H1 (cell line): Measurements from ENCODE around the gene ERO1A. TPM values are rescaled to one million over a fixed set of nuclear protein-coding genes. Genes with fewer than 3 reads are reported as not detected.

ENCODE experiments used
- CTCF ChIA-PET: fragments of 300-600 bp; sonication (Branson Sonifier 250); formaldehyde crosslinking; loops from one replicate; lab custom pipeline; 2021; ENCODE audit not compliant: partially characterized antibody; lab: Charles Lee
- POLR2A ChIA-PET: fragments of 300-600 bp; sonication (Branson Sonifier 250); formaldehyde crosslinking; loops from one replicate; lab custom pipeline; 2021; ENCODE audit warnings: inconsistent platforms; ENCODE audit not compliant: partially characterized antibody; lab: Charles Lee
- DNase-seq, 2 experiments: peaks; one replicate each; pipeline versions ENCODE4 v3.0.0 to v3.0.0-alpha.2; 2010 to 2022; ENCODE audit warnings: low spot score in 2 of 2, low read depth in 1 of 2, mixed read lengths in 1 of 2
- FAIRE-seq: peaks from 2 replicates; lab custom pipeline; 2011; peaks lifted over from hg19 to GRCh38; lab: Jason Lieb, UNC
- H2AFZ ChIP-seq: 2 replicates; pipeline ENCODE4 v1.8.1; 2012; ENCODE audit warnings: low read length, inconsistent platforms
- H2AK5ac ChIP-seq: 2 replicates; pipeline ENCODE4 v1.6.1; 2013; ENCODE audit warnings: low read depth, low read length
- H2BK120ac ChIP-seq: replicated peaks from 2 replicates; pipeline ENCODE3; 2013; ENCODE audit warnings: low read depth, low read length, inconsistent platforms
- H2BK12ac ChIP-seq: 2 replicates; pipeline ENCODE4 v1.6.1; 2013; ENCODE audit warnings: low read depth, low read length
- H2BK15ac ChIP-seq: 2 replicates; pipeline ENCODE4 v1.6.1; 2013; ENCODE audit warnings: low read length
- H2BK20ac ChIP-seq: 2 replicates; pipeline ENCODE4 v1.6.1; 2013; ENCODE audit warnings: low read length
- H2BK5ac ChIP-seq: 2 replicates; pipeline ENCODE4 v1.6.1; 2013; ENCODE audit warnings: low read depth, low read length
- H3K14ac ChIP-seq: 2 replicates; pipeline ENCODE4 v1.6.1; 2013; ENCODE audit warnings: inconsistent platforms; ENCODE audit not compliant: insufficient read length
- H3K18ac ChIP-seq: 2 replicates; pipeline ENCODE4 v1.6.1; 2013; ENCODE audit warnings: low read length; ENCODE audit errors: extremely low read depth
- H3K23ac ChIP-seq: 2 replicates; pipeline ENCODE4 v1.6.1; 2013; ENCODE audit warnings: inconsistent platforms; ENCODE audit not compliant: insufficient read length
- H3K23me2 ChIP-seq: 2 replicates; pipeline ENCODE4 v1.6.1; 2013; ENCODE audit warnings: low read depth, low read length
- H3K27ac ChIP-seq: 2 replicates; pipeline ENCODE4 v1.6.1; 2011; ENCODE audit warnings: low read depth, low read length, inconsistent platforms
- H3K27me3 ChIP-seq, 4 experiments: replicated peaks in 1 of 4; 1 replicate in 1 of 4; 2 replicates in 3 of 4; pipeline versions ENCODE4 v1.6.1 to v1.8.1; 2011 to 2013; ENCODE audit warnings: low read length in 3 of 4, mild to moderate bottlenecking in 3 of 4, inconsistent platforms in 2 of 4, mixed read lengths in 2 of 4, moderate library complexity in 1 of 4; ENCODE audit not compliant: control insufficient read depth in 3 of 4, insufficient read depth in 3 of 4; ENCODE audit errors: extremely low read depth in 1 of 4
- H3K36me3 ChIP-seq, 4 experiments: 2 replicates each; pipeline versions ENCODE4 v1.6.1 to v1.8.1; 2011 to 2013; ENCODE audit warnings: mild to moderate bottlenecking in 4 of 4, low read length in 3 of 4, moderate library complexity in 2 of 4, control low read depth in 1 of 4, inconsistent platforms in 1 of 4; ENCODE audit not compliant: insufficient read depth in 4 of 4, control insufficient read depth in 2 of 4
- H3K4ac ChIP-seq: replicated peaks from 2 replicates; pipeline ENCODE3; 2013; ENCODE audit warnings: low read length, low read depth, mixed read lengths, inconsistent platforms; ENCODE audit not compliant: insufficient read length
- H3K4me1 ChIP-seq, 4 experiments: replicated peaks in 1 of 4; 1 replicate in 1 of 4; 2 replicates in 3 of 4; pipeline versions ENCODE4 v1.6.1 to v1.8.1; 2011 to 2013; ENCODE audit warnings: low read length in 3 of 4, inconsistent platforms in 2 of 4, mixed read lengths in 1 of 4; ENCODE audit not compliant: insufficient read depth in 4 of 4, control insufficient read depth in 3 of 4
- H3K4me2 ChIP-seq, 2 experiments: 2 replicates each; pipeline versions ENCODE4 v1.6.1 to v1.8.1; 2011 to 2013; ENCODE audit warnings: low read depth in 2 of 2, low read length in 2 of 2, control low read depth in 1 of 2, inconsistent platforms in 1 of 2, mild to moderate bottlenecking in 1 of 2; ENCODE audit not compliant: insufficient read depth in 1 of 2
- H3K4me3 ChIP-seq, 4 experiments: fragments of 200-600, 300-600 bp in 1 of 4; sonication (generic), shearing (Covaris generic), sonication (Bioruptor Twin) in 1 of 4; 2 replicates each; pipeline versions ENCODE4 v1.5.1 to v1.8.1; 2011 to 2016; ENCODE audit warnings: low read length in 4 of 4, low read depth in 3 of 4, control low read depth in 2 of 4, inconsistent platforms in 2 of 4, mild to moderate bottlenecking in 2 of 4, mixed read lengths in 1 of 4, moderate library complexity in 1 of 4; ENCODE audit not compliant: insufficient read depth in 2 of 4; ENCODE audit errors: extremely low read depth in 1 of 4
- H3K56ac ChIP-seq: replicated peaks from 2 replicates; pipeline ENCODE3; 2013; ENCODE audit warnings: low read depth, mild to moderate bottlenecking, mixed read lengths, low read length, inconsistent platforms; ENCODE audit not compliant: insufficient read length
- H3K79me1 ChIP-seq: 2 replicates; pipeline ENCODE4 v1.6.1; 2013; ENCODE audit warnings: low read depth, low read length, control low read depth
- H3K79me2 ChIP-seq, 2 experiments: 2 replicates each; pipeline versions ENCODE4 v1.6.1 to v1.8.1; 2012 to 2013; ENCODE audit warnings: low read length in 2 of 2, mild to moderate bottlenecking in 2 of 2, inconsistent platforms in 1 of 2; ENCODE audit not compliant: insufficient read depth in 2 of 2, control insufficient read depth in 1 of 2
- H3K9ac ChIP-seq, 4 experiments: replicated peaks in 1 of 4; 1 replicate in 1 of 4; 2 replicates in 3 of 4; pipeline versions ENCODE4 v1.6.1 to v1.8.1; 2011 to 2013; ENCODE audit warnings: low read depth in 3 of 4, low read length in 3 of 4, control low read depth in 2 of 4, mild to moderate bottlenecking in 2 of 4, moderate library complexity in 2 of 4, inconsistent platforms in 1 of 4; ENCODE audit errors: extremely low read depth in 1 of 4
- H3K9me3 ChIP-seq, 2 experiments: 2 replicates each; pipeline versions ENCODE4 v1.6.1 to v1.8.1; 2012 to 2013; ENCODE audit warnings: mild to moderate bottlenecking in 2 of 2, moderate library complexity in 2 of 2, control low read depth in 1 of 2, inconsistent platforms in 1 of 2, low read depth in 1 of 2, low read length in 1 of 2, mixed read lengths in 1 of 2; ENCODE audit not compliant: insufficient read depth in 2 of 2
- H4K20me1 ChIP-seq, 2 experiments: replicated peaks in 1 of 2; 2 replicates each; pipeline versions ENCODE3 to v1.8.1; 2011 to 2013; ENCODE audit warnings: inconsistent platforms in 2 of 2, low read length in 2 of 2, mild to moderate bottlenecking in 1 of 2; ENCODE audit not compliant: insufficient read depth in 2 of 2, control insufficient read depth in 1 of 2
- H4K5ac ChIP-seq: 2 replicates; pipeline ENCODE4 v1.6.1; 2013; ENCODE audit warnings: low read length, low read depth, mixed read lengths, inconsistent platforms; ENCODE audit not compliant: insufficient read length
- H4K8ac ChIP-seq: 2 replicates; pipeline ENCODE4 v1.8.0; 2013; ENCODE audit warnings: mild to moderate bottlenecking, moderate library complexity, low read length, inconsistent platforms; ENCODE audit not compliant: insufficient read depth; ENCODE audit errors: extremely low read depth
- H4K91ac ChIP-seq: replicated peaks from 2 replicates; pipeline ENCODE3; 2013; ENCODE audit warnings: low read length, mixed read lengths, inconsistent platforms; ENCODE audit not compliant: insufficient read length
- ASH2L ChIP-seq: fragments of 200-600, 300-600 bp; sonication (generic); IDR thresholded peaks from one replicate; pipeline ENCODE4 v1.7.1; 2017; ENCODE audit warnings: low read length
- E2F6 ChIP-seq: IDR thresholded peaks from 2 replicates; pipeline ENCODE4 v1.6.1; 2012; ENCODE audit warnings: inconsistent platforms
- HDAC6 ChIP-seq: IDR thresholded peaks from one replicate; pipeline ENCODE4 v1.7.1; 2012; ENCODE audit warnings: low read depth, mild to moderate bottlenecking, inconsistent platforms, low read length, moderate library complexity
- JUN ChIP-seq: IDR thresholded peaks from 2 replicates; pipeline ENCODE4 v1.6.1; 2011; ENCODE audit warnings: low read depth, mild to moderate bottlenecking, improper control_type of control experiment, low read length
- KDM4A ChIP-seq: IDR thresholded peaks from one replicate; pipeline ENCODE4 v1.7.1; 2012; ENCODE audit warnings: low read depth, mild to moderate bottlenecking, moderate library complexity, low read length, inconsistent platforms; ENCODE audit not compliant: severe bottlenecking
- MAFK ChIP-seq: IDR thresholded peaks from 2 replicates; pipeline ENCODE4 v1.6.1; 2012; ENCODE audit warnings: low read depth, mild to moderate bottlenecking, improper control_type of control experiment, low read length
- SP1 ChIP-seq: IDR thresholded peaks from 2 replicates; pipeline ENCODE4 v1.6.1; 2011; ENCODE audit warnings: low read depth, low read length
- TAF1 ChIP-seq: IDR thresholded peaks from 2 replicates; pipeline ENCODE4 v1.6.1; 2011; ENCODE audit warnings: mild to moderate bottlenecking, low read depth, low read length
- TBP ChIP-seq: IDR thresholded peaks from 2 replicates; pipeline ENCODE4 v1.6.1; 2011; ENCODE audit warnings: low read depth, low read length, improper control_type of control experiment
- WGBS, 2 experiments: shearing (Covaris generic) in 1 of 2; methylation state at CpG; one replicate each; pipeline versions ENCODE4 v1.1.6 to v1.1.7; 2013 to 2015; ENCODE audit warnings: low lambda C conversion rate in 2 of 2, mixed read lengths in 2 of 2, inconsistent platforms in 1 of 2, low coverage in 1 of 2, missing lambda C conversion rate in 1 of 2; ENCODE audit not compliant: insufficient replicate concordance in 2 of 2, insufficient coverage in 1 of 2, insufficient read length in 1 of 2; ENCODE audit errors: extremely low coverage in 1 of 2, missing lambda C conversion rate in 1 of 2; 5-methylcytosine and 5-hydroxymethylcytosine counted together
- polyA plus RNA-seq, 7 experiments: library from polyadenylated mRNA; depleted of rRNA in 3 of 7; stranded (reverse) in 5 of 7; unstranded in 2 of 7; fragments of >200 nt in 5 of 7; fragments of 200-250 nt in 2 of 7; gene quantifications; 1 replicate in 5 of 7; 2 replicates in 1 of 7; 4 replicates in 1 of 7; pipeline versions ENCODE4 v1.2.1 to v1.2.3, GENCODE V29; 2011 to 2013; ENCODE audit warnings: missing spikeins in 2 of 7, mixed read lengths in 2 of 7
- total RNA-seq: library from RNA; stranded (reverse); fragmentation: NEBNext Ultra II Directional; extraction: Animal tissue kit (Norgen Biotek cat#: 25700); gene quantifications from 2 replicates; pipeline ENCODE4 v1.2.1, GENCODE V29; 2021

ERO1A gene
- total and polyA plus RNA-seq, 2 of the 8 experiments (the other 6 are each of a cell fraction or from before 2014, with no cell fraction given), result 15.7 to 42.0 TPM

GRCh38 chr14:52607061-52607460, 88.3 kb downstream of the ERO1A start:
- no peak overlapping the region for H2BK120ac ChIP-seq
- no peaks in the 10 kb centered on the region for H3K79me2 ChIP-seq
- TF ChIP-seq TAF1 (no peak), E2F6 (no peak), JUN (no peak), MAFK (no peak), ASH2L (no peak), KDM4A (no peak), TBP (no peak), HDAC6 (no peak), SP1 (no peak)
- TF ChIP-seq, all 59 proteins: peak for 0
- H3K14ac ChIP-seq, result no peak overlapping the region
- no peaks in the 10 kb centered on the region for H3K9me3 ChIP-seq
- no peak overlapping the region for H4K5ac ChIP-seq
- H4K20me1 ChIP-seq, result no peaks in the 10 kb centered on the region
- H3K4me3 ChIP-seq, result no peak overlapping the region
- H3K18ac ChIP-seq, result no peak overlapping the region
- H2BK15ac ChIP-seq, result no peak overlapping the region
- H2AK5ac ChIP-seq, result no peak overlapping the region
- POLR2A ChIA-PET, result no interaction called here
- H3K27ac ChIP-seq, result no peak overlapping the region
- H3K4me2 ChIP-seq, result no peak overlapping the region
- FAIRE-seq (no peak), DNase-seq (no peak)
- no peaks in the 10 kb centered on the region for H3K23me2 ChIP-seq
- no peak overlapping the region for H3K23ac ChIP-seq
- CTCF ChIA-PET, result interaction anchor here (0.8 kb wide), 1 partner anchor 136 kb away, joined by 3 read pairs; no protein-coding TSS in a partner anchor
- no peak overlapping the region for H2AFZ ChIP-seq
- 86% methylated on average over 1 of the region's 1 CpG; no CpG with 5 or more reads in 1 of the 2 experiments for WGBS, 2 experiments
- no peak overlapping the region for H3K4ac ChIP-seq
- H3K79me1 ChIP-seq, result no peaks in the 10 kb centered on the region
- peaks cover 0 to 4% (median 0%) of the 10 kb centered on the region in 4 experiments; a peak in 1 of 7 replicates for H3K4me1 ChIP-seq
- no peak overlapping the region for H4K91ac ChIP-seq
- no peaks in the 10 kb centered on the region for H3K27me3 ChIP-seq
- no peak overlapping the region for H3K9ac ChIP-seq
- no peak overlapping the region for H2BK12ac ChIP-seq
- no peaks in the 10 kb centered on the region for H3K36me3 ChIP-seq
- no peak overlapping the region for H3K56ac ChIP-seq
- no peak overlapping the region for H2BK5ac ChIP-seq
- no peak overlapping the region for H2BK20ac ChIP-seq
- no peak overlapping the region for H4K8ac ChIP-seq
